HG03159 (cell line): ENCODE data around the gene BMPR2.
A peak's percentile ranks its signal among the peaks of the same experiment; 100 is the strongest.

Source experiments
- ATAC-seq: cut with Tn5 transposase; IDR thresholded peaks from one replicate; pipeline ENCODE4 v1.9.1; 2021; ENCODE audit warnings: mild to moderate bottlenecking, moderate library complexity; ENCODE audit not compliant: unreplicated experiment

The BMPR2 gene

GRCh38 chr2:202588647-202589581 lies 212.8 kb downstream of the BMPR2 start:
- peak; percentile 82 for ATAC-seq

- no peak for ATAC-seq
These were observed 213.4 kb downstream of the BMPR2 start for GRCh38 chr2:202589582-202589949.

GRCh38 chr2:202592566-202592965 lies 216.4 kb downstream of the BMPR2 start:
- no peak for ATAC-seq

- no peak for ATAC-seq
These were observed 223.0 kb downstream of the BMPR2 start for GRCh38 chr2:202599105-202599504.

GRCh38 chr2:202599911-202600310 lies 223.8 kb downstream of the BMPR2 start:
- no peak for ATAC-seq

GRCh38 chr2:202604699-202605098 lies 228.6 kb downstream of the BMPR2 start:
- ATAC-seq, result no peak

GRCh38 chr2:202605174-202605573 lies 229.0 kb downstream of the BMPR2 start:
- ATAC-seq, result no peak

- peak; percentile 42 for ATAC-seq
These were observed 232.2 kb downstream of the BMPR2 start for GRCh38 chr2:202608142-202608852.

- peak; percentile 89 for ATAC-seq
These were observed 233.4 kb downstream of the BMPR2 start for GRCh38 chr2:202609381-202610145.

GRCh38 chr2:202610380-202610779 lies 234.3 kb downstream of the BMPR2 start:
- no peak for ATAC-seq

- ATAC-seq, result no peak
These were observed 236.0 kb downstream of the BMPR2 start for GRCh38 chr2:202612145-202612544.

GRCh38 chr2:202613479-202613878 lies 237.4 kb downstream of the BMPR2 start:
- no peak for ATAC-seq
